Vagina (tissue), 2 donors: ENCODE measurements around the gene TNNT3. TPM values are rescaled to one million over a fixed set of nuclear protein-coding genes. Genes with fewer than 3 reads are reported as not detected.

Experiments
- DNase-seq, 2 donors: peaks; one replicate each; pipeline ENCODE4 v3.0.0-alpha.2; 2017; ENCODE audit errors: extremely low spot score in 2 of 2
- H3K27ac ChIP-seq: fragments of 200-600 bp; sonication (generic); one replicate; pipeline ENCODE4 v1.5.1; 2019
- H3K27me3 ChIP-seq: fragments of 200-600 bp; sonication (generic); one replicate; pipeline ENCODE4 v1.5.1; 2019
- H3K36me3 ChIP-seq, 2 donors: fragments of 200-600 bp; sonication (generic); one replicate each; pipeline ENCODE4 v1.5.1; 2017 to 2019
- H3K4me1 ChIP-seq: fragments of 200-600 bp; sonication (generic); one replicate; pipeline ENCODE4 v1.5.1; 2019
- H3K4me3 ChIP-seq, 2 donors: fragments of 200-600 bp; sonication (generic); 1 replicate in 1 of 2; 2 replicates in 1 of 2; pipeline ENCODE4 v1.5.1; 2016 to 2019
- H3K9me3 ChIP-seq: fragments of 200-600 bp; sonication (generic); one replicate; pipeline ENCODE4 v1.5.1; 2019
- CTCF ChIP-seq, 3 experiments: fragments of 450-650 bp in 2 of 3; fragments of 200-600 bp in 1 of 3; sonication (generic) in 1 of 3; IDR thresholded peaks; one replicate each; pipeline ENCODE4 v1.5.1; 2017 to 2019; ENCODE audit warnings: antibody characterized with exemption in 3 of 3, mild to moderate bottlenecking in 2 of 3, moderate library complexity in 2 of 3
- POLR2A ChIP-seq, 2 donors: fragments of 450-650 bp; IDR thresholded peaks; one replicate each; pipeline ENCODE4 v1.6.1; 2017; ENCODE audit warnings: antibody characterized with exemption in 2 of 2, mild to moderate bottlenecking in 2 of 2, moderate library complexity in 2 of 2
- POLR2AphosphoS5 ChIP-seq, 2 donors: sonication (generic); formaldehyde crosslinking; IDR thresholded peaks; one replicate each; pipeline ENCODE4 v1.9.0; 2017; ENCODE audit warnings: antibody characterized with exemption in 2 of 2, mild to moderate bottlenecking in 2 of 2, low read depth in 1 of 2; ENCODE audit not compliant: insufficient read depth in 1 of 2
- intact Hi-C: fragments of 100-400 bp; cut with DNase I; formaldehyde crosslinking; loops from one replicate; pipeline ENCODE4 v1.15.1; 2023
- total RNA-seq: library from RNA; depleted of rRNA; stranded (reverse); fragments of >200 nt; gene quantifications from one replicate; pipeline ENCODE4 v1.2.3, GENCODE V29; 2016

Gene TNNT3
- total RNA-seq, 1 donor from 2014 or later = 20.4 TPM

DNA sequence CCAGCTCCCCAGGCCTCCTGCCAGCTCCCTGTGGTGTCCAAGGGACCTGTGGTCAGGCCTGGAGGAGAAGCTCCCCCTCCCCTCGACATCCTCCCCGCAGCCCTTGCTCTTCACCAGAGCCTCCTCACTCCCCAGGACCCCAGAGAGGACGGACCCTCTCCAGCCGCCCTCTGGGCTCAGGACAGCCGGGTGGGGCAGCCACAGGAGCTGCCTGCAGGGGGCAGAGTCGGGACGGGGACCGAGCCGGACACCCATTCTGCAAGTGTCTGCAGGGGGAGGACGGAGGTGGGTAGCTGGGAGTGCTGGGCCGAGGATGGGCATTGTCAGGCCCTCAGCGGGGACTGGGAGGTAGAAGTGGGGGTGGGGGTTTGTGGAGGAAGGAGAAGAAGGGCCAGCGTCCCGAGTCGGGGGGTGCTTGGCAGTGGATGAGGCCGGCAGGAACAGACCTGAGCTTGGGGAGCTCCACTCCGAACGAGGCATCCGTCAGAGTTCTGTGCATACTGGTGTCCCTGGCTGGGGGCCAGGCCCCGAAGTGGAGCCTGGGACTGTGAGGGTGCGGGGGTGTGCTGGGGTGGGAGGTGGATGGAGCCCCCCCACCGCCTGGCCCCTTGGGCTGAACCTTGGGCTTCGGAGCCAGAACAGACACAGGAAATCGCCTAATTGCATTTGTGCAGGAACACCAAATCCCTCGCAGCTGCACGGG lies 43.0 kb upstream of the TNNT3 start:
- H3K4me1 ChIP-seq = peaks cover 94% of the 10 kb centered on the region
- H3K4me3 ChIP-seq = peak overlapping the region; percentile 11 to 17
- H3K27ac ChIP-seq = peak overlapping the region; percentile 96
- intact Hi-C loops = no loop called here
- no peaks in the 10 kb centered on the region for H3K36me3 ChIP-seq
- DNase-seq = no peak
- TF ChIP-seq CTCF (IDR thresholded peaks at IDR 0.05) = peak; percentile 2 to 51 (median 23)
- no peak for TF ChIP-seq POLR2A (IDR thresholded peaks at IDR 0.05)
- peak in 1 of 2 donors; percentile 50 for TF ChIP-seq POLR2AphosphoS5 (IDR thresholded peaks at IDR 0.05; ENCODE audit: insufficient read depth in 1 of 2, low read depth in 1 of 2)
- H3K27me3 ChIP-seq = no peaks in the 10 kb centered on the region
- H3K9me3 ChIP-seq = no peaks in the 10 kb centered on the region

- peak overlapping the region; percentile 96 for H3K27ac ChIP-seq
- H3K27me3 ChIP-seq = no peaks in the 10 kb centered on the region
- TF ChIP-seq POLR2AphosphoS5 (IDR thresholded peaks at IDR 0.05; ENCODE audit: insufficient read depth in 1 of 2, low read depth in 1 of 2) (no peak), POLR2A (IDR thresholded peaks at IDR 0.05) (no peak), CTCF (IDR thresholded peaks at IDR 0.05) (no peak)
- DNase-seq = no peak
- peaks cover 94% of the 10 kb centered on the region for H3K4me1 ChIP-seq
- H3K9me3 ChIP-seq = no peaks in the 10 kb centered on the region
- intact Hi-C loops = no loop called here
- peak overlapping the region in 1 of 2 donors; percentile 17 for H3K4me3 ChIP-seq
- H3K36me3 ChIP-seq = no peaks in the 10 kb centered on the region
Measured at GRCh38 chr11:1877211-1878136, 42.0 kb upstream of the TNNT3 start.

- Histone ChIP-seq H3K4me3 (no peak overlapping the region), H3K27me3 (no peaks in the 10 kb centered on the region), H3K4me1 (peaks cover 91% of the 10 kb centered on the region), H3K36me3 (peaks cover 0 to 2% of the 10 kb centered on the region in 2 donors), H3K27ac (peak overlapping the region; percentile 96), H3K9me3 (no peaks in the 10 kb centered on the region)
- TF ChIP-seq POLR2AphosphoS5 (IDR thresholded peaks at IDR 0.05; ENCODE audit: insufficient read depth in 1 of 2, low read depth in 1 of 2) (no peak), POLR2A (IDR thresholded peaks at IDR 0.05) (no peak), CTCF (IDR thresholded peaks at IDR 0.05) (no peak)
- DNase-seq = no peak
- intact Hi-C loops = no loop called here
Measured at GRCh38 chr11:1878137-1879031, 41.1 kb upstream of the TNNT3 start.

- Histone ChIP-seq H3K36me3 (peaks cover 0 to 12% of the 10 kb centered on the region in 2 donors), H3K4me1 (peaks cover 86% of the 10 kb centered on the region), H3K4me3 (no peak overlapping the region), H3K9me3 (no peaks in the 10 kb centered on the region), H3K27me3 (no peaks in the 10 kb centered on the region), H3K27ac (peak overlapping the region; percentile 96)
- intact Hi-C loops = no loop called here
- TF ChIP-seq CTCF (IDR thresholded peaks at IDR 0.05) (no peak), POLR2AphosphoS5 (IDR thresholded peaks at IDR 0.05; ENCODE audit: insufficient read depth in 1 of 2, low read depth in 1 of 2) (no peak), POLR2A (IDR thresholded peaks at IDR 0.05) (no peak)
- DNase-seq = no peak
Measured at GRCh38 chr11:1879342-1879940, 40.1 kb upstream of the TNNT3 start.
